GM12891 (cell line): ENCODE measurements around the gene CDC14B.

ENCODE experiments used
- PAX5 ChIP-seq: IDR thresholded peaks from 2 replicates; pipeline ENCODE4 v1.6.1; 2011; ENCODE audit warnings: low read length, moderate library complexity, mild to moderate bottlenecking; ENCODE audit not compliant: insufficient read depth, severe bottlenecking
- POLR2A ChIP-seq: IDR thresholded peaks from 2 replicates; pipeline ENCODE4 v1.6.1; 2011; ENCODE audit warnings: low read depth, low read length, control low read depth
- POLR2AphosphoS5 ChIP-seq: IDR thresholded peaks from 2 replicates; pipeline ENCODE4 v1.6.1; 2011; ENCODE audit warnings: low read depth, low read length, control low read depth
- TAF1 ChIP-seq: IDR thresholded peaks from 2 replicates; pipeline ENCODE4 v1.6.1; 2011; ENCODE audit warnings: low read depth, low read length, control low read depth

GRCh38 chr9:96467784-96468183 lies 151.9 kb downstream of the CDC14B start:
- TF ChIP-seq POLR2AphosphoS5 = no peak
- TF ChIP-seq POLR2A = no peak
- TF ChIP-seq TAF1 = no peak
- no peak for TF ChIP-seq PAX5
